ENCODE data around the gene KDM7A.

Gene KDM7A, protein sequence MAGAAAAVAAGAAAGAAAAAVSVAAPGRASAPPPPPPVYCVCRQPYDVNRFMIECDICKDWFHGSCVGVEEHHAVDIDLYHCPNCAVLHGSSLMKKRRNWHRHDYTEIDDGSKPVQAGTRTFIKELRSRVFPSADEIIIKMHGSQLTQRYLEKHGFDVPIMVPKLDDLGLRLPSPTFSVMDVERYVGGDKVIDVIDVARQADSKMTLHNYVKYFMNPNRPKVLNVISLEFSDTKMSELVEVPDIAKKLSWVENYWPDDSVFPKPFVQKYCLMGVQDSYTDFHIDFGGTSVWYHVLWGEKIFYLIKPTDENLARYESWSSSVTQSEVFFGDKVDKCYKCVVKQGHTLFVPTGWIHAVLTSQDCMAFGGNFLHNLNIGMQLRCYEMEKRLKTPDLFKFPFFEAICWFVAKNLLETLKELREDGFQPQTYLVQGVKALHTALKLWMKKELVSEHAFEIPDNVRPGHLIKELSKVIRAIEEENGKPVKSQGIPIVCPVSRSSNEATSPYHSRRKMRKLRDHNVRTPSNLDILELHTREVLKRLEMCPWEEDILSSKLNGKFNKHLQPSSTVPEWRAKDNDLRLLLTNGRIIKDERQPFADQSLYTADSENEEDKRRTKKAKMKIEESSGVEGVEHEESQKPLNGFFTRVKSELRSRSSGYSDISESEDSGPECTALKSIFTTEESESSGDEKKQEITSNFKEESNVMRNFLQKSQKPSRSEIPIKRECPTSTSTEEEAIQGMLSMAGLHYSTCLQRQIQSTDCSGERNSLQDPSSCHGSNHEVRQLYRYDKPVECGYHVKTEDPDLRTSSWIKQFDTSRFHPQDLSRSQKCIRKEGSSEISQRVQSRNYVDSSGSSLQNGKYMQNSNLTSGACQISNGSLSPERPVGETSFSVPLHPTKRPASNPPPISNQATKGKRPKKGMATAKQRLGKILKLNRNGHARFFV

GRCh38 chr7:140176811-140177702, at the start of gene KDM7A:
Gene KDM7A (minus strand): TSS chr7:140176983. CDS start chr7:140176937, 46 bp downstream.
- peak; percentile 92 for DNase-seq (ENCODE audit: low spot score)

- DNase-seq (ENCODE audit: low spot score): peak; percentile 60
Observed at GRCh38 chr7:140225562-140226249, 48.9 kb upstream of the KDM7A start.

DNA sequence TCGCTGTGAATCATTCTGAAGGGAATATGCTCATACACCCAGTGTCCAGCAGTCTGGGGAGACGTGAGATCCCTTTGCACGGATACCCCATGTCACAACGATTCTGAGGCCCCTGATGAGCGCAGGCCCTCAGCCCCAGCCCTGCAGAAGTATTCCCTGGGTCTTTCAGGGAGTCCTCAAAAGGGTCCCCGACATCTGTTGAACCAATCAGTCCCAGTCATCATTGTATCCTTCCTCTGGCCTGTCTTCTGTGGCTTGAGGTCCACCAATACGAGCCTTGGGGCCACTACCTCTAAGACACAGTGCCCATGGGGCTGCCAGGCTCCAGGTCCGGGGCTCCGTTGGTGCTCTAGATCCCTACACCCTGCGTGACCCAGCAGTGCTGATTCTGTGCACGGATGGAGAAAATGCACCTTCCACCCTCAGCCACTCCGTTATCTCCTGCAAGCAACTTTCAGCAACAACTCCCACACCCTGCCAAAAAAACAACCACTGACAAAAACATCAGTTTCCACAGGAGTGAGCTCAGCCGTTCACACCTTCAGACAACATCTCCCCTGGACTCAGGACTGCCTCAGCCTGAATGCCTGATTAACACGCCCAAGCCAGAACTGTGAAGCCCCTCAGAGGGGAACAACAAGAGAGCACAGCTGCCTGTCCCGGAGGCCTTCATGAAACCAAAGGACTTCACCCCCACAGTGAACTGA, 46.9 kb upstream of the KDM7A start:
- no peak for DNase-seq (ENCODE audit: low spot score)

- no peak for DNase-seq (ENCODE audit: low spot score)
Observed at GRCh38 chr7:140222814-140223213, 46.0 kb upstream of the KDM7A start.

GRCh38 chr7:140219672-140220524, 43.1 kb upstream of the KDM7A start:
- DNase-seq (ENCODE audit: low spot score): no peak

DNA sequence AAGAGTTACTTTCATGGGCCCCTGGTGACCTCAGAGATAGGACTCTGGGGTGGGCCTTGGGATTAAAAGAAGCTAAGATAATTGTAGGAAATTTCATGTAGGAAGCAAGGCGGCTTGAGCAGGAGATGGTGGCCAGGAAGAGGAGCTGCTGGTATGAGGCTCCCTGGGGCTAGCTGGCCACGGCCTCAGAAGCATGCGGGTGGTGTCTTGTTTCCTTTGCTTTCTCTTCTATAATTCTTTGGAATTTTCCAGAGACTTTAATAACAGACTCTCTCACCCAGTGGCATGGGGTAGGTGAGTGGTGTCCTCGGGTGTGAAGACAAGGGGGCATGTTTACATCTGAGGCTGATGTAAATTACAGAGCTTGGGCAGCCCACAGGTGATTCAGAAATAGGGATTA, 41.9 kb upstream of the KDM7A start:
- no peak for DNase-seq (ENCODE audit: low spot score)

GRCh38 chr7:140217750-140218501, 41.1 kb upstream of the KDM7A start:
- no peak for DNase-seq (ENCODE audit: low spot score)

DNA sequence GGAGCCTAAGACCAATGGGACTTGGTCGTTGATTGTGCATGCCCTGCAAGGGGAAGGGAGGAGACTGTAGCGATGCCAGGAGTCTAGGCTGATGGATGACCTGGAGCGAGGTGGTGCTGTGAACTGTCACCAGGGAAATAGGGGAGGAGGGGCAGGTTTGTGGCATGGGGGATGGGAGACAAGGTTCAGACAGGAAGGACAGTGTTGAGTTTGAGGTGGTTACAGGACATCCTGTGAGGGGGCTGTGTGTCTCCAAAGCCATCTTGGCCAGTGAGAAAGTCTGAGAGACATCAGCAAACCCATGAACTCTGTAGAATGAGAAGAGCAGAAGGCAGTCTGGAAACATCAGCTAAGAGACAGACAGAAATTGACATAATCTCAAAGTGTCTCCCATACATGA, 38.5 kb upstream of the KDM7A start:
- no peak for DNase-seq (ENCODE audit: low spot score)

DNA sequence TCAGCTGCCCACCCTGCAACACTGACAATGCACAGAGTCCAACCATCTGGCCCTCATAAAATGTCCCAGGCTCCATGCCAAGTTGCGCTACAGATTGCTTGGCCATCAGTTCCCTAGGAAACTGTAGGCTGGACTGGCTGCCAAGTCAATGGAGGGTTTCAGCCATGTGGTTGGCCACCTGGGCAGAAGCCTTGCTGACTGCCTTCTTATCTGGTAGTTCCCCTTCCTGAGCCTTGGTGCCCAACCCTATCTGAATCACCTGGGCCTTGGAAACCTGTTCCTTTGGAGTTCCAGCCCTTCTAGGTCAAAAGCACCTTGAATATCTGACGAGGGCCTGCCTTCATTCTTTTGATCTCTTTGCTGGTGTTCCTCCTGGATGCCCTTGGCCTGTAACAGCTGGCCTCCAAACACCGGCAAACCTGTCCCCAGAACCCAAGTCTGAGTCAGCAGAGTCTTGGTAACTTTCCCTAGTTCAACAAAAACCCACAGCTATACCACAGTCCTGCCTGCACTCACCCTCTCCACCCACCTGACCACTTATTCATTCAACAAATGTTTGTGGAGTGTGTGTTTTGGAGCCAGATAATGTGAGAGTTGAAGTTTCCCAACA, 37.4 kb upstream of the KDM7A start:
- no peak for DNase-seq (ENCODE audit: low spot score)

DNA sequence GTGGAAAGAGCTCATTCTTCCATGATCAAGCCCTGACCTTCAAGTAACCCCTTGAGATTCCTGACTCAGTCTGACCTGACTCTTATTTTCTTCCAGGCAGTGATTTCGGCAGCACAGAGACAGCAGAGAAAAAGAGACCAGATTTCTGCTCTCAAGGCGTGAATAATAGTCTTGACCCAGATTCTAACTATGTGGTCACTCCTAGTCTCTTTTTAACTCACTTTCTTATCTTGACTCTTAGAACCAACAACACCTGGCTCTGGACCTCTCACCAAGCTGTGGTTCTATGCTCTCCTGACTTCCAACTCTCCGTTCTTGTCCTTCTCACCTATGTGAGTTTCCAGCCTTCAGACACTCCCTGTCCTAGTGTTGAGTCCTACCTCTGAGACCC, 36.9 kb upstream of the KDM7A start:
- no peak for DNase-seq (ENCODE audit: low spot score)

- no peak for DNase-seq (ENCODE audit: low spot score)
Observed at GRCh38 chr7:140212100-140212881, 35.5 kb upstream of the KDM7A start.

DNA sequence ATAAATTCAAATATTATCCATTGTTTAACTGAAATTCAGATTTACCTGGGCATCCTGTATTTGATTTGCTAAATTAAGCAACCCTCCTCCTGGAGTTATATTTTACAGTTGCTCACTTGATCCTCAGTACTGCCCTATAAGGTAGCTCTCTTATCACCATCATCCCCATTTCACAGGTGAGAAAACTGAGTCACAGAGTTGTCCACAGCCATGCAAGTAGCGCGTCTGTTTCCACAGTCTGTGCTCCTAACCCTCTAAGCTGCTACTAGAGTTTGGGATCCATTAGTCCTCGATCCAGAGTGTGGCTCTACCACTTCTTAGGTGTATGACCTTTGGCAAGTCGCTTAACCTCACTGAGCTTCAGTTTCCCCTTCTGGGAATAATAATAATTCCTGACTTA, 34.9 kb upstream of the KDM7A start:
- DNase-seq (ENCODE audit: low spot score): no peak

- peak; percentile 48 for DNase-seq (ENCODE audit: low spot score)
Observed at GRCh38 chr7:140209866-140210609, 33.3 kb upstream of the KDM7A start.

GRCh38 chr7:140206616-140207389, 30.0 kb upstream of the KDM7A start:
- peak; percentile 34 for DNase-seq (ENCODE audit: low spot score)

GRCh38 chr7:140205600-140205999, 28.8 kb upstream of the KDM7A start:
- no peak for DNase-seq (ENCODE audit: low spot score)

GRCh38 chr7:140203556-140203955, 26.8 kb upstream of the KDM7A start:
- no peak for DNase-seq (ENCODE audit: low spot score)
